Neutrophil (primary cell): ENCODE measurements around the gene LIME1.

Source experiments
- H3K27ac ChIP-seq: fragments of 200-600 bp; sonication (generic); 2 replicates; pipeline ENCODE4 v1.5.1; 2016; ENCODE audit warnings: mild to moderate bottlenecking, moderate library complexity
- H3K27me3 ChIP-seq: fragments of 200-600 bp; sonication (generic); 2 replicates; pipeline ENCODE4 v1.6.0; 2016; ENCODE audit warnings: mild to moderate bottlenecking
- H3K36me3 ChIP-seq: fragments of 200-600 bp; sonication (generic); 2 replicates; pipeline ENCODE4 v1.5.1; 2017
- H3K4me1 ChIP-seq, 2 experiments: fragments of 200-600 bp in 1 of 2; sonication (generic) in 1 of 2; 1 replicate in 1 of 2; 2 replicates in 1 of 2; pipeline versions ENCODE4 v1.5.1 to v1.6.1; 2013 to 2016; ENCODE audit warnings: low read depth in 1 of 2, low read length in 1 of 2, mild to moderate bottlenecking in 1 of 2, moderate library complexity in 1 of 2; ENCODE audit not compliant: control insufficient read depth in 1 of 2, insufficient read depth in 1 of 2
- H3K4me3 ChIP-seq, 2 experiments: fragments of 200-600 bp in 1 of 2; sonication (generic) in 1 of 2; 1 replicate in 1 of 2; 2 replicates in 1 of 2; pipeline ENCODE4 v1.5.1; 2013 to 2016; ENCODE audit warnings: low read depth in 1 of 2, low read length in 1 of 2, mild to moderate bottlenecking in 1 of 2, moderate library complexity in 1 of 2
- H3K9me3 ChIP-seq: fragments of 200-600 bp; sonication (generic); 2 replicates; pipeline ENCODE4 v1.5.1; 2016
- TF ChIP-seq, protein P1 (sequence below): fragments of 200-600 bp; sonication (generic); IDR thresholded peaks from 2 replicates; pipeline ENCODE4 v1.5.1; 2016; ENCODE audit warnings: antibody characterized with exemption

The LIME1 gene

DNA sequence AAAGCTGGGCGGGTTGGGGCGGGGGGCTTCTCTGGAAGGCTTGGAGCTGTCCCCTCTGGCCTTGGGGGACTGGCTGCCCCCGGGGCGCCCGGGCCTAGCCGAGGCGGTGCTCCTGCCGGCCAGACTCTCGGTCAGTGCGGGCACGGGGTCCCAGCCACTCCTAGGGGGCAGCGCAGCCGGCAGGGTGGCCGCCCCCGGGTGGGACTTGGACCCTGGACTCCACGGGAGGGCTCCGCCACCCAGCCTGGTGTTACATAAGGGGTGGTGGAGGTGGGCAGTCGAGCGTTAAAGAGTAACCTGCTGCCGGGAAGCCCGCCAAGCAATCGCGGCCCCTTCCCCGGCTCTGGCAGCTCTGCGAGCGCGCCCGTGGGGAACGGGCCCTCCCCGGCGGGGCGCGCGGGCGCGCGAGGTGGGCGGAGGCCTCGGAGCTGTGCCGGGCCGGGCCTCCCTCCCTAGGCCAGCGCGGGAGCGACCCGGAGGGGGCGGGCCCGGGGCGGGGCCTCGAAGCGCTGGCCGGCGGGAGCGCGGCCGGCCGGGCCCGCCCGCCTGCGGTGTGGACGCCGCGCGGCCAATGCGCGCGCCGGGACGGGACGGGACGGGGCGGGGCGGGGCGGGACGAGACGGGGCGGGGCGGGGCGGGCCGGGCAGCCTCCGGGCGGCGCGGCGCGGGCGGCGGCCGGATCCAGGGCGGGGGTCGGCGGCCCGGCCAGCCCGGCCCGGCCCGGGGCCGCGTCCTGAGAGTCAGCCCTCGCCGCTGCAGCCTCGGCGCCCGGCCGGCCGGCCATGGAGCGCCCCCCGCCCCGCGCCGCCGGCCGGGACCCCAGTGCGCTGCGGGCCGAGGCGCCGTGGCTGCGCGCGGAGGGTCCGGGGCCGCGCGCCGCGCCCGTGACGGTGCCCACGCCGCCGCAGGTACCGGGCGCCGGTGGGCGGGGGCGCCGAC, 2.9 kb downstream of the LIME1 start, which contains the start of gene SLC2A4RG:
SLC2A4RG (plus strand) TSS at position 647 of the 940 bp plus-strand sequence; CDS start at position 784, 137 bp downstream.
- TF ChIP-seq, protein P1, sequence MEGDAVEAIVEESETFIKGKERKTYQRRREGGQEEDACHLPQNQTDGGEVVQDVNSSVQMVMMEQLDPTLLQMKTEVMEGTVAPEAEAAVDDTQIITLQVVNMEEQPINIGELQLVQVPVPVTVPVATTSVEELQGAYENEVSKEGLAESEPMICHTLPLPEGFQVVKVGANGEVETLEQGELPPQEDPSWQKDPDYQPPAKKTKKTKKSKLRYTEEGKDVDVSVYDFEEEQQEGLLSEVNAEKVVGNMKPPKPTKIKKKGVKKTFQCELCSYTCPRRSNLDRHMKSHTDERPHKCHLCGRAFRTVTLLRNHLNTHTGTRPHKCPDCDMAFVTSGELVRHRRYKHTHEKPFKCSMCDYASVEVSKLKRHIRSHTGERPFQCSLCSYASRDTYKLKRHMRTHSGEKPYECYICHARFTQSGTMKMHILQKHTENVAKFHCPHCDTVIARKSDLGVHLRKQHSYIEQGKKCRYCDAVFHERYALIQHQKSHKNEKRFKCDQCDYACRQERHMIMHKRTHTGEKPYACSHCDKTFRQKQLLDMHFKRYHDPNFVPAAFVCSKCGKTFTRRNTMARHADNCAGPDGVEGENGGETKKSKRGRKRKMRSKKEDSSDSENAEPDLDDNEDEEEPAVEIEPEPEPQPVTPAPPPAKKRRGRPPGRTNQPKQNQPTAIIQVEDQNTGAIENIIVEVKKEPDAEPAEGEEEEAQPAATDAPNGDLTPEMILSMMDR: no peak
- Histone ChIP-seq H3K27ac (peak within 1 kb of the TSS; percentile 54), H3K9me3 (no peaks in the 10 kb centered on the region), H3K4me1 (peaks cover 26 to 37% of the 10 kb centered on the region in 2 experiments), H3K4me3 (peak within 1 kb of the TSS; percentile 58 to 65), H3K36me3 (peaks cover 47% of the 10 kb centered on the region), H3K27me3 (peaks cover 40% of the 10 kb centered on the region)

DNA sequence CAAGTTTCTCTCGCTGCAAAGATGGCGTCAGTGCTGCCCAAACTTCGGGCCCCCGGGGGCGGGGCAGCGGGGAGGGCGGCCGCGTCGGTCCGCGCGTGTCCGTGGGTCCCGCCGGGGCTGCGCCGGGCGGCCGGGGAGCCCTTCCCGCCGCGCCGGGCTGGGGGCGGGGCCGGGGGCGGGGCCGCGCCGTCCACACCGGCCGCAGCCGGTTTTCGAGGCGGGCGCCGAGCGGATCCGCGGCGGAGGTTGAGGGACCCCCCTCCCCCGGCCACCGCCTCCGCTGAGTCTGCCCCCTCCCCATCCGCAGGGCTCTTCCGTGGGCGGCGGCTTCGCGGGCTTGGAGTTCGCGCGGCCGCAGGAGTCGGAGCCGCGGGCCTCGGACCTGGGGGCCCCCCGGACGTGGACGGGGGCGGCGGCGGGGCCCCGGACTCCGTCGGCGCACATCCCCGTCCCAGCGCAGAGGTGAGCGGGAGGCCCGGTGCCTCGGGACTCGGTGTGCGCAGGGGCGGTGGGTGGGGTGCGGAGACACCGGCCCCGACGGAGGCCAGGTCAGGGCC, 3.7 kb downstream of the LIME1 start:
- peaks cover 26 to 37% of the 10 kb centered on the region in 2 experiments for H3K4me1 ChIP-seq
- H3K9me3 ChIP-seq: no peaks in the 10 kb centered on the region
- peaks cover 40% of the 10 kb centered on the region for H3K36me3 ChIP-seq

DNA sequence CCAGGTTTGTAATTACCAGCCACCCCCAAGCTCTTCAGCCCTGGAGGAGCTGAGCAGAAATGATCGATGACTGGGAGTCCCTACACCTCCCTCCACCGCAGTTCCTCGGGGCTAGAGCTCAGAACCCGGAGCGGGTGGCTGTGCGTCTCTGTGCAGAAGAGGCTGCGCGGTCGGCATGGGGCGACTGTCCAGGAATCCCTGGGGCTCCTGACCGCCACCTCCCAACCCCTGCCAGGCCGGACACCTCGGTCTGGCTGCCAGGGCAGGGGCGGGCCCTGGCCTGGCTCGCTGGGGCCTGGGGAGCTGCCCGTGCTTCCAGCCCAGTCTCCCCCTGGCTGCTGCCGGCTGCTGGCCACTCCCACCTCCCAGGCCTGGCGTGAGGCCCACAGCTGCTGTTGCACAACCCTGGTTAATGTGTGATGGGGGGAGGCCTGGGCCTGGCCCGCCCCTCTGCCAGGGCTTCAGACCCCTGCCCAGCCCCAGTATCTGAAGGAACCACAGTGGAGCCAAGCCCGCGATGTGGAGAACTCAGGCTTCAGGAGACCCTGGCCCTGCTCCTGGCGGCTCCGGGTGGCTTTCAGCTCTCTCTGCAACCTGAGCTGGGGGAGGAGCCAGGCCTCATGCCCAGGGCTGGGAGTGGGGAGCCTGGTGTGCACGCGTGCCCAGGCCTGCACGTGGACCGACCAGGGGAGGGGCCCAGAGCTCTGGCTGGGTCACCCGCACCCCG, 4.3 kb downstream of the LIME1 start:
- TF ChIP-seq, protein P1: no peak
- Histone ChIP-seq H3K27me3 (peaks cover 35% of the 10 kb centered on the region), H3K9me3 (no peaks in the 10 kb centered on the region), H3K27ac (peak overlapping the region; percentile 54), H3K4me3 (peak overlapping the region; percentile 58 to 64), H3K4me1 (peaks cover 26 to 37% of the 10 kb centered on the region in 2 experiments), H3K36me3 (peaks cover 33% of the 10 kb centered on the region)

More for the DNA sequence above, 3.7 kb downstream of the LIME1 start:
- H3K27ac ChIP-seq: peak overlapping the region; percentile 54
- peaks cover 40% of the 10 kb centered on the region for H3K27me3 ChIP-seq
- peak overlapping the region; percentile 58 to 64 for H3K4me3 ChIP-seq
- TF ChIP-seq, protein P1: no peak

DNA sequence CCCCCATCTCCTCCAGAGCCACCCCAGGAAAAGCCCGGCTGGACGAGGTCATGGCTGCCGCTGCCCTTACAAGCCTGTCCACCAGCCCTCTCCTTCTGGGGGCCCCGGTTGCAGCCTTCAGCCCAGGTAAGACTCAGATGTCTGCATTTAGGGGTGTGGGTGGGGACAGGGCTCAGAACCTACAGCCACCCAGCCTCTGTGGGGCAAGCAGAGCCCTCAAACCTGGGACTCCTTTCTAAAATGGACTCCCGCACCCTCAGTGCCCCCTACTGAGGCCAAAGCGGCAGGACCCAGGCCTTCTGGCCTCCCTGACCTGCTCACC, 4.9 kb downstream of the LIME1 start:
- H3K9me3 ChIP-seq: no peaks in the 10 kb centered on the region
- H3K4me1 ChIP-seq: peaks cover 26 to 37% of the 10 kb centered on the region in 2 experiments
- peaks cover 28% of the 10 kb centered on the region for H3K36me3 ChIP-seq
- H3K27me3 ChIP-seq: peaks cover 30% of the 10 kb centered on the region
- H3K27ac ChIP-seq: no peak overlapping the region
- H3K4me3 ChIP-seq: peak overlapping the region in 1 of 2 experiments; percentile 64
- TF ChIP-seq, protein P1: no peak

DNA sequence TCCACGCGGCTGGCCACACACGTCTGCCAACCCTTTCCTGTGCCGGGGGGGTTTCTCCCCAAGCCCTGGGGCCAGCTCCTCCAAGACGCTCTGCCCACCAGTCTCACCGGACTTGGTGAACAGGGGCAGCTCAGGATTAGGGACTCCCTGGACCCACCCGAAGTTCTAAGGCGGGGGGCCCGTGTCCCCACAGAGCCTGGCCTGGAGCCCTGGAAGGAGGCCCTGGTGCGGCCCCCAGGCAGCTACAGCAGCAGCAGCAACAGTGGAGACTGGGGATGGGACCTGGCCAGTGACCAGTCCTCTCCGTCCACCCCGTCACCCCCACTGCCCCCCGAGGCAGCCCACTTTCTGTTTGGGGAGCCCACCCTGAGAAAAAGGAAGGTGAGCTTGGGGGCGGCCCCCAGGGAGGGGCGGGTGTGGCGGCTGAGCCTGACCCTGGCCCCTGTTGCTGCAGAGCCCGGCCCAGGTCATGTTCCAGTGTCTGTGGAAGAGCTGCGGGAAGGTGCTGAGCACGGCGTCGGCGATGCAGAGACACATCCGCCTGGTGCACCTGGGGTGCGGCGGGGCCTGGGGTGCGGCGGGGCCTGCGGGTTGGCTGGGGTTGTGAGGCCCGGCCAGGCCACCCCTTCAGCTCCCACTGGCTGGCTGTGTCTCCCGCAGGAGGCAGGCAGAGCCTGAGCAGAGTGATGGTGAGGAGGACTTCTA, 5.4 kb downstream of the LIME1 start:
- H3K36me3 ChIP-seq: peaks cover 23% of the 10 kb centered on the region
- H3K4me3 ChIP-seq: no peak overlapping the region
- H3K4me1 ChIP-seq: peaks cover 26 to 37% of the 10 kb centered on the region in 2 experiments
- H3K9me3 ChIP-seq: no peaks in the 10 kb centered on the region
- peaks cover 25% of the 10 kb centered on the region for H3K27me3 ChIP-seq
- H3K27ac ChIP-seq: no peak overlapping the region
- TF ChIP-seq, protein P1: no peak
